Body of pancreas (tissue), 4 donors: ENCODE data around the gene IKBKE. TPM values are rescaled to one million over a fixed set of nuclear protein-coding genes. Genes with fewer than 3 reads are reported as not detected.

Experiments
- ATAC-seq: fragments of 150-250 bp; one replicate; pipeline ENCODE4 v1.9.1; 2016
- DNase-seq, 4 donors: peaks; one replicate each; pipeline ENCODE4 v3.0.0-alpha.2; 2019
- H3K27ac ChIP-seq, 4 donors: fragments of 200-600 bp; sonication (generic); 1 replicate in 3 of 4; 2 replicates in 1 of 4; pipeline versions ENCODE4 v1.5.1 to v1.6.1; 2016 to 2019; ENCODE audit warnings: mild to moderate bottlenecking in 1 of 4, mixed read lengths in 1 of 4, moderate library complexity in 1 of 4
- H3K27me3 ChIP-seq, 2 donors: fragments of 200-600 bp; sonication (generic); one replicate each; pipeline ENCODE4 v1.6.0; 2016; ENCODE audit warnings: mild to moderate bottlenecking in 1 of 2
- H3K36me3 ChIP-seq, 2 donors: fragments of 200-600 bp; sonication (generic); replicated peaks in 1 of 2; 2 replicates each; pipeline ENCODE4 v1.5.1; 2016; ENCODE audit warnings: low read depth in 2 of 2; ENCODE audit not compliant: insufficient read depth in 1 of 2
- H3K4me1 ChIP-seq: fragments of 200-600 bp; sonication (generic); one replicate; pipeline ENCODE4 v1.6.0; 2016
- H3K4me3 ChIP-seq, 2 donors: fragments of 200-600 bp; sonication (generic); 1 replicate in 1 of 2; 2 replicates in 1 of 2; pipeline ENCODE4 v1.5.1; 2016 to 2019
- H3K9me3 ChIP-seq, 3 donors: fragments of 200-600 bp; sonication (generic); 1 replicate in 2 of 3; 2 replicates in 1 of 3; pipeline ENCODE4 v1.5.1; 2016
- CTCF ChIP-seq, 7 experiments: fragments of 450-650 bp in 4 of 7; fragments of 200-600 bp in 3 of 7; sonication (generic) in 3 of 7; IDR thresholded peaks; one replicate each; pipeline ENCODE4 v1.5.1; 2016 to 2019; ENCODE audit warnings: antibody characterized with exemption in 7 of 7
- POLR2A ChIP-seq, 3 donors: fragments of 450-650 bp; IDR thresholded peaks; one replicate each; pipeline ENCODE4 v1.6.1; 2016; ENCODE audit warnings: antibody characterized with exemption in 3 of 3, mild to moderate bottlenecking in 2 of 3
- WGBS, 2 donors: methylation state at CpG; one replicate each; pipeline ENCODE4 v1.1.5; 2017; 5-methylcytosine and 5-hydroxymethylcytosine counted together
- intact Hi-C: fragments of 100-400 bp; cut with DNase I; formaldehyde crosslinking; loops from one replicate; pipeline ENCODE4 v1.15.1; 2023
- total RNA-seq, 2 donors: library from RNA; depleted of rRNA; stranded (reverse); fragments of >200 nt; gene quantifications; one replicate each; pipeline ENCODE4 v1.1.0, GENCODE V29; 2016

The IKBKE gene
- total RNA-seq, 2 donors from 2014 or later = 5.4 to 10.2 TPM

GRCh38 chr1:206477110-206477509, 6.8 kb downstream of the IKBKE start:
- DNase-seq = no peak
- intact Hi-C loops = no loop called here
- Histone ChIP-seq H3K27ac (no peak overlapping the region), H3K9me3 (no peaks in the 10 kb centered on the region), H3K4me1 (no peaks in the 10 kb centered on the region), H3K36me3 (peaks cover 0 to 4% of the 10 kb centered on the region in 2 donors), H3K27me3 (no peaks in the 10 kb centered on the region), H3K4me3 (no peak overlapping the region)
- TF ChIP-seq CTCF (IDR thresholded peaks at IDR 0.05) = no peak
- no peak for TF ChIP-seq POLR2A (IDR thresholded peaks at IDR 0.05)
- 75 to 89% methylated on average over 5 of the region's 5 CpGs for WGBS, 2 donors
- no peak for ATAC-seq

- Histone ChIP-seq H3K27ac (no peak overlapping the region), H3K4me1 (no peaks in the 10 kb centered on the region), H3K36me3 (peaks cover 0 to 4% of the 10 kb centered on the region in 2 donors), H3K4me3 (no peak overlapping the region), H3K27me3 (no peaks in the 10 kb centered on the region), H3K9me3 (no peaks in the 10 kb centered on the region)
- ATAC-seq (no peak), DNase-seq (no peak)
- intact Hi-C loops = no loop called here
- TF ChIP-seq CTCF (IDR thresholded peaks at IDR 0.05) = no peak
- no peak for TF ChIP-seq POLR2A (IDR thresholded peaks at IDR 0.05)
- WGBS, 2 donors = 81 to 86% methylated on average over 13 to 19 of the region's 21 CpGs
Observed at GRCh38 chr1:206477581-206478380, 7.5 kb downstream of the IKBKE start.

GRCh38 chr1:206478746-206479145, 8.5 kb downstream of the IKBKE start:
- Histone ChIP-seq H3K36me3 (peaks cover 0 to 4% of the 10 kb centered on the region in 2 donors), H3K4me1 (no peaks in the 10 kb centered on the region), H3K27me3 (no peaks in the 10 kb centered on the region), H3K27ac (no peak overlapping the region), H3K4me3 (no peak overlapping the region), H3K9me3 (no peaks in the 10 kb centered on the region)
- intact Hi-C loops = no loop called here
- TF ChIP-seq POLR2A (IDR thresholded peaks at IDR 0.05) (no peak), CTCF (IDR thresholded peaks at IDR 0.05) (no peak)
- WGBS, 2 donors = 77 to 87% methylated on average over 7 to 8 of the region's 11 CpGs
- ATAC-seq (no peak), DNase-seq (no peak)

GRCh38 chr1:206479183-206480125, 9.2 kb downstream of the IKBKE start:
- H3K27ac ChIP-seq = no peak overlapping the region
- ATAC-seq (peak; percentile 66), DNase-seq (peak; percentile 77 to 85 (median 78))
- no peaks in the 10 kb centered on the region for H3K27me3 ChIP-seq
- WGBS, 2 donors = 63 to 73% methylated on average over 8 to 14 of the region's 14 CpGs
- TF ChIP-seq CTCF (IDR thresholded peaks at IDR 0.05) (peak; percentile 63 to 82 (median 75)), POLR2A (IDR thresholded peaks at IDR 0.05) (no peak)
- H3K4me3 ChIP-seq = no peak overlapping the region
- H3K36me3 ChIP-seq = peaks cover 0 to 3% of the 10 kb centered on the region in 2 donors
- H3K9me3 ChIP-seq = no peaks in the 10 kb centered on the region
- intact Hi-C loops = loop anchor here (10.0 kb wide), 1 partner anchor 435 kb away; no protein-coding TSS in a partner anchor
- H3K4me1 ChIP-seq = no peaks in the 10 kb centered on the region
